Activated CD4-positive, alpha-beta T cell treated with anti-CD3 and anti-CD28 coated beads, Interleukin-2, amount 10 ng/mL, durations not matched to agents 7 days and 5 days (primary cell): ENCODE data around the gene C10orf95. TPM values are rescaled to one million over a fixed set of nuclear protein-coding genes. Genes with fewer than 3 reads are reported as not detected.
A peak's percentile ranks its signal among the peaks of the same experiment; 100 is the strongest.

ENCODE experiments used
- CTCF ChIA-PET: fragments of 350-600 bp; sonication (Branson Sonifier 250); formaldehyde crosslinking; loops from one replicate; lab custom pipeline; 2021; ENCODE audit warnings: antibody characterized with exemption; lab: Charles Lee
- POLR2A ChIA-PET: fragments of 350-600 bp; sonication (Branson Sonifier 250); formaldehyde crosslinking; loops from one replicate; lab custom pipeline; 2021; ENCODE audit warnings: antibody characterized with exemption; lab: Charles Lee
- DNase-seq: peaks from one replicate; pipeline ENCODE4 v3.0.0-alpha.2; 2020
- H3K27ac Mint-ChIP-seq: one replicate; pipeline ENCODE4 v1.8.0; 2021; ENCODE audit warnings: mild to moderate bottlenecking, moderate library complexity, mixed read lengths
- H3K27me3 Mint-ChIP-seq: one replicate; pipeline ENCODE4 v1.8.0; 2021; ENCODE audit warnings: mixed read lengths
- H3K36me3 Mint-ChIP-seq: one replicate; pipeline ENCODE4 v1.8.0; 2021; ENCODE audit warnings: low read depth, mixed read lengths
- H3K4me1 Mint-ChIP-seq: one replicate; pipeline ENCODE4 v1.8.0; 2021; ENCODE audit warnings: mixed read lengths
- H3K4me3 Mint-ChIP-seq: one replicate; pipeline ENCODE4 v1.8.0; 2021; ENCODE audit warnings: mild to moderate bottlenecking, moderate library complexity, mixed read lengths
- H3K9me3 Mint-ChIP-seq: one replicate; pipeline ENCODE4 v1.8.0; 2021; ENCODE audit warnings: mixed read lengths
- total RNA-seq, 2 experiments: library from RNA; stranded (reverse); gene quantifications; one replicate each; pipeline ENCODE4 v1.2.3, GENCODE V29; 2021

C10orf95 gene
- total RNA-seq, 2 experiments from 2014 or later, result 0.17 TPM; not detected in 1

GRCh38 chr10:102420714-102421506 lies 30.4 kb downstream of the C10orf95 start, which contains the start of gene FBXL15:
Gene FBXL15, plus strand, starts transcription at chr10:102420836. Its CDS starts 294 bp downstream, at chr10:102421130.
- Mint-ChIP-seq H3K4me1 (peaks cover 37% of the 10 kb centered on the region), H3K27me3 (peaks cover 19% of the 10 kb centered on the region), H3K4me3 (peak within 1 kb of the TSS; percentile 90), H3K36me3 (peaks cover 14% of the 10 kb centered on the region), H3K9me3 (no peaks in the 10 kb centered on the region), H3K27ac (peak within 1 kb of the TSS; percentile 95)
- peak; percentile 97 for DNase-seq
- CTCF ChIA-PET, result interaction anchor here (0.8 to 6.2 kb wide), 15 partner anchors 9 to 252 kb away, joined by 3 to 47 read pairs (median 10); partner anchors contain the start of genes CUEDC2 and ELOVL3
- POLR2A ChIA-PET, result interaction anchor here (0.6 to 1.3 kb wide), 3 partner anchors 11 to 224 kb away, joined by 3 to 4 read pairs (median 3); partner anchors contain the start of genes CUEDC2 and TRIM8

DNA sequence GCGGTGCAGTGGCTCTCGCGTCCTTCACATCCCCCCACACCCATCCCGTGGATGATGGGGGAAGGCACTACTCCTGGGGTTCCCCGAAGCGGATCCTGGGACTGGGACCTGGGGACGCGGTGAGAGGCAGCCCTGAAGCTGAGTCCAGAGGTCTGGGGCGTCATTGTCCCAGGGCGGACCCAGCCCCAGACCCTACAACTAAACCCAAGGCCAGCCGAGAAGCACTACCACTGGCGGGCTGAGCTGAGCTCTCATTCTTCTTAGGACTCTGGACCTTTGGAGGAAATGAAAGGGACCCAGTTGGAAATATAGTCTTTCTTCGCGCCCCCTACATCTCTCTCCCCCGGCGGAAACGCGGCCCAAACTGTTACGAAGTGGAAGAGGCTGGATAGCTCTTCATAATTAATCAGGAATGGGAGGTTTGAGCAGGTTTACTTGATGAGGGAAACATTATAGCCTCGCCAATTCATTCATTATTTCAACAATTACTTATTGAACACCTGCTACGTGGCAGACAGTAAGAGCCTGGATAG lies 31.1 kb downstream of the C10orf95 start:
- H3K27ac Mint-ChIP-seq, result peak overlapping the region; percentile 95
- H3K36me3 Mint-ChIP-seq, result peaks cover 14% of the 10 kb centered on the region
- H3K4me1 Mint-ChIP-seq, result peaks cover 35% of the 10 kb centered on the region
- ChIA-PET POLR2A (interaction anchor here (0.6 to 1.3 kb wide), 3 partner anchors 12 to 224 kb away, joined by 3 to 4 read pairs (median 4); partner anchors contain the start of genes CUEDC2 and TRIM8), CTCF (interaction anchor here (0.8 to 6.2 kb wide), 9 partner anchors 9 to 190 kb away, joined by 3 to 47 read pairs (median 24); partner anchors contain the start of gene CUEDC2)
- H3K9me3 Mint-ChIP-seq, result no peaks in the 10 kb centered on the region
- peaks cover 19% of the 10 kb centered on the region for H3K27me3 Mint-ChIP-seq
- DNase-seq, result no peak
- peak overlapping the region; percentile 90 for H3K4me3 Mint-ChIP-seq

GRCh38 chr10:102419269-102420180 lies 31.8 kb downstream of the C10orf95 start:
- H3K9me3 Mint-ChIP-seq, result no peaks in the 10 kb centered on the region
- H3K4me1 Mint-ChIP-seq, result peaks cover 35% of the 10 kb centered on the region
- H3K27ac Mint-ChIP-seq, result peak overlapping the region; percentile 95
- H3K4me3 Mint-ChIP-seq, result peak overlapping the region; percentile 90
- CTCF ChIA-PET, result interaction anchor here (0.8 to 6.2 kb wide), 8 partner anchors 8 to 189 kb away, joined by 4 to 47 read pairs (median 28); partner anchors contain the start of gene CUEDC2
- POLR2A ChIA-PET, result interaction anchor here (0.6 to 1.1 kb wide), 2 partner anchors 13 to 225 kb away, joined by 3 to 4 read pairs; partner anchors contain the start of genes CUEDC2 and TRIM8
- H3K27me3 Mint-ChIP-seq, result peaks cover 19% of the 10 kb centered on the region
- H3K36me3 Mint-ChIP-seq, result peaks cover 13% of the 10 kb centered on the region
- DNase-seq, result peak; percentile 81

DNA sequence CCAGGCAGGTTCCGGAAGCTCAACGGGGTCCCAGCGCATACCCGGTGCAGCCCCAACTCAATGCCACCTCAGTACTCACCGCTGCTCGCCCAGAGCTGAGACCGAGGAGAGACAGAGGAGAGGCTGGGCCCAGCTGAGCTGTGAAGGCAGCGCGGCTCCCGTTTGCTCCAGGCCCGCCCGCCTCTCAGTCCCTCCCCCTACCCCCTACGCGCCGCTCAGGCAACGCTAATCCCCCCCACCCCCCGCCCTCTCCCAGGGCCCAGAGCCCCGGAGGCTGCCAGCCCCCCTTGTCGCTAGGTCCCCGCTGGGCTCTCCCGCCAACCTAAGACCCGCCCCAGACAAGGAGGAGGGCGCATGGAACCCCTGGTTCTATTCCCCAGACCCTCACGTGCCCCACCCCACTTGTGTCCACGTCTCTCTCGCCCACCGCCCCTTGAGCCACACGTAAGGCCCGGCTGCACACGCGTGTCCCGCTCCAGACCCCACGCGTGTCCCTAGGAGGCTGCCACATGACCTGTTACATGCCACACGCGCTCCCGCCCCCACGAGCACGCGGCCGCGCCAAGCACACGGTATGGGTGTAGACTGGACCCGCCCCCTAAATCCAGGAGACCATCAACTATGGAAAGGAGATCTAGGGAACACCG lies 32.6 kb downstream of the C10orf95 start, which contains the start of gene PSD:
TSS of gene PSD (minus strand) at position 164 of the 647 bp plus-strand sequence. CDS start 1,747 bp downstream, outside the sequence.
- Mint-ChIP-seq H3K27ac (no peak within 1 kb of the TSS), H3K9me3 (no peaks in the 10 kb centered on the region), H3K4me1 (peaks cover 35% of the 10 kb centered on the region), H3K4me3 (peak within 1 kb of the TSS; percentile 90), H3K36me3 (peaks cover 5% of the 10 kb centered on the region), H3K27me3 (peaks cover 19% of the 10 kb centered on the region)
- CTCF ChIA-PET, result interaction anchor here (0.6 kb wide), 1 partner anchor 37 kb away, joined by 3 read pairs; no protein-coding TSS in a partner anchor
- POLR2A ChIA-PET, result no interaction called here
- no peak for DNase-seq

DNA sequence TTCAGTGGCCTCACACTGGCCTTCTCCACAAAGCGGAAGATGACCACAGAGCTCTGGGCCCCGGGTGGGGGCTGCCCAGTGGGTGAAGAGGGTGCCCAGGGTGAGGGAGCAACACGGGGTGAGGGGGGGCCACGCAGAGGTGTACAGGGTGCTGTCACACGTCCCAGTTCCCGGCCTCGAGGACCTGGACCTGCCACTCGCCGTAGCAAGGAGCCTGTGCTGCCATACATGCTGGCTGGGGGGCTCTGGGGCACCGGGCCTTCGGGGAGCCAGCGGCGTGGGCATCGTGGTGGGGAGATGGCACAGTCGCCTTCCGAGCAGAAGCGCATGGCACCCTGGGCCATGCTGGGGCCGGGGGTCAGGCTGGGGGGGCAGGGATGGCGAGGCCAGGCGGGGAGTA lies 34.6 kb downstream of the C10orf95 start:
- H3K4me1 Mint-ChIP-seq, result peaks cover 30% of the 10 kb centered on the region
- H3K27me3 Mint-ChIP-seq, result peaks cover 21% of the 10 kb centered on the region
- ChIA-PET CTCF (interaction anchor here (1.2 kb wide), 1 partner anchor 17 kb away, joined by 3 read pairs; no protein-coding TSS in a partner anchor), POLR2A (no interaction called here)
- no peaks in the 10 kb centered on the region for H3K9me3 Mint-ChIP-seq
- no peak overlapping the region for H3K4me3 Mint-ChIP-seq
- no peak overlapping the region for H3K27ac Mint-ChIP-seq
- no peak for DNase-seq
- no peaks in the 10 kb centered on the region for H3K36me3 Mint-ChIP-seq

- ChIA-PET POLR2A (no interaction called here), CTCF (interaction anchor here (1.2 to 2.2 kb wide), 3 partner anchors 12 to 34 kb away, joined by 3 to 6 read pairs (median 4); no protein-coding TSS in a partner anchor)
- no peaks in the 10 kb centered on the region for H3K9me3 Mint-ChIP-seq
Observed at GRCh38 chr10:102416283-102416682, 35.1 kb downstream of the C10orf95 start.

DNA sequence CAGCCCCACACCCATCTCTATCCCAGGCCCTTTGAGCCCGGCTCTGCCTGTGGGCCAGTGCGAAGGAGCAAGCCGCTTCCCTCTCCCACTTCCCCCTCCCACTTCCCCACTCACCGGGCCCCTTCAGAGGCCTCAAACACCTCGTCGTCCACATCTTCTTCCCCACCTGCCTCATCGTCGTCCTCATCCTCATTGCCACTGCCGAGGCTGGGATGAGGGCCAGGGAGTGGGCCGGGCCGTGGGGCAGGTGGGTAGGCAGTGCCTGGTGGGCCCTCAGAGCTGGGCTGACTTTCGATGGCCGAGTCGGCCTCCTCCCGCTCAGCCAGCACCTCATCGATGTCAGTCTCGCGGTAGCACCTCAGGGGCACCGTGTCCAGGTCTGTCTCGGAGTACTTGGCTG lies 36.6 kb downstream of the C10orf95 start:
- Mint-ChIP-seq H3K27me3 (peaks cover 36% of the 10 kb centered on the region), H3K27ac (no peak overlapping the region), H3K4me3 (no peak overlapping the region), H3K9me3 (no peaks in the 10 kb centered on the region), H3K4me1 (peaks cover 31% of the 10 kb centered on the region), H3K36me3 (no peaks in the 10 kb centered on the region)
- no peak for DNase-seq
- ChIA-PET CTCF (interaction anchor here (0.9 to 2.2 kb wide), 5 partner anchors 10 to 185 kb away, joined by 3 to 6 read pairs (median 4); partner anchors contain the start of gene CUEDC2), POLR2A (no interaction called here)

More at GRCh38 chr10:102416283-102416682, 35.1 kb downstream of the C10orf95 start:
- Mint-ChIP-seq H3K27ac (no peak overlapping the region), H3K4me1 (peaks cover 33% of the 10 kb centered on the region), H3K27me3 (peaks cover 25% of the 10 kb centered on the region), H3K4me3 (no peak overlapping the region), H3K36me3 (no peaks in the 10 kb centered on the region)
- no peak for DNase-seq

DNA sequence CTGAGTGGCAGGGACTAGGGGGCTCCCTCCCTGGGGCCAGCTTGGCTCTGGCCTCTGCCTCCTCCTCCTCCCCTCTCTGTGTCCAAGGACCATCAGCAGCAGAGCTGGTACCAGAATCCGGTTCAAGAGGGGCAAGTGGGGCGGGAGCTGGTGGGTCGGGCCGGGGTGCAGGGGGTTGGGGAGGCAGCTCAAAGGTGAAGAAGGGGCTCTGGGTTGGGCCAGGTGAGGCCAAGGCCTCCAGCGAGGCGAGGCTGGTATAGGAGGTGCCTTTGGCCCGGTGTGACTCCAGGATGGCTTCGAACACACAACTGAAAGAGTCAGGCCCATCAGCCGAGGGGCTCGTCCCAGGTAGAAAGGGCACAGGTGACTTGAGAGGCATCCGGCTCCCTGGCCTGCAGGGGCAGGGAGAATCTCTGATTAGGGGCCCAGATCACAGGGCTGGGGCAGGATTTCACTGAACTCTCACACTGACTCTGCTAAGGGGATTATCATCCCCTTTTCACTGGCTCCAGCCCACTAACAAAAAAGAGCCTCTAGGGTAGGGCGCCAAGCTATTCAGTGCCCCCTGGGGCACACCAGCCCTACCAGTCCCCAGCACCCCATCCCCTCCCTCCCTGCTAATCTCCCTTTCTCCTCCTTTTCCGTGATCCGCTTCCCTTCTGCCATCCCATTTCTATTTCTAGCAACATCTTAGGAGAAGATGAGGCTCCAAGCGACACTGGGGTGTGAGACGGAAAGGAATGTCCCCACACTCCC lies 37.4 kb downstream of the C10orf95 start:
- Mint-ChIP-seq H3K4me1 (peaks cover 29% of the 10 kb centered on the region), H3K9me3 (no peaks in the 10 kb centered on the region), H3K27me3 (peaks cover 39% of the 10 kb centered on the region), H3K36me3 (peaks cover 2% of the 10 kb centered on the region), H3K4me3 (no peak overlapping the region), H3K27ac (no peak overlapping the region)
- ChIA-PET POLR2A (no interaction called here), CTCF (interaction anchor here (0.9 to 5.6 kb wide), 9 partner anchors 8 to 244 kb away, joined by 3 to 65 read pairs (median 6); partner anchors contain the start of genes CUEDC2 and FBXL15)
- DNase-seq, result no peak

DNA sequence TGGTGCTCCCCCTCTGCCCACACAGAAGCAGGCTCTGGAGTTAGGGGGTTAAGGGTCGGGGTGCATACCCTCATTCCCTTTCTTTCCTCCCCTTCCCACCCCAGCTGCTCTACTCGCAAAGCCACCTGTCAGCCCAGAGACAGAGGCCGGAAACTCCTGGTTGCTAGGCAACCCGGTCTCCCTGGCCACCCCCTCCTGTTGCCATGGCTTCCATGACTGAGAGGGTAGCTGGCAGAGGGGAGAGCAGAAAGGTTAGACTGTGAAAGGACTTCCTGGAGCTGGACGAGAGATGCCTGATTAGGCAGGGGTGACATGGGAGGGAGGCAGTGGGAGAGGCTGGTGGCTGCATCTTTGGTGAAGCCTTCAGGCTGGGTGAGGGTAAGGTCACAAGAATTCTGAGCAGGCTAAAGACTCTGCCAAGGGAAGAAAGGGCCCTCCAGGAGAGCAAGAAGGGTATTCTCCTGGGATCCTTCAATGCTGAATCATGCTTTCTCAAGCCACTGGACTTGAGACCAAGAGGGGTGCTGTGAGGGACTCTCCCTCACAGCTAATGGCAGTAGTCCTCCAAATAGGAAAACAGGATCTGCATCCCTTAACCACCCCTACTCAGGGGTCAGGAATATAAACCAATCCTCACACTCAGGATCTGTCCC lies 38.2 kb downstream of the C10orf95 start:
- POLR2A ChIA-PET, result interaction anchor here (1.0 kb wide), 1 partner anchor 181 kb away, joined by 3 read pairs; no protein-coding TSS in a partner anchor
- H3K4me1 Mint-ChIP-seq, result peaks cover 30% of the 10 kb centered on the region
- peaks cover 2% of the 10 kb centered on the region for H3K36me3 Mint-ChIP-seq
- no peaks in the 10 kb centered on the region for H3K9me3 Mint-ChIP-seq
- no peak overlapping the region for H3K4me3 Mint-ChIP-seq
- H3K27ac Mint-ChIP-seq, result no peak overlapping the region
- H3K27me3 Mint-ChIP-seq, result peaks cover 37% of the 10 kb centered on the region
- CTCF ChIA-PET, result interaction anchor here (0.9 to 5.6 kb wide), 6 partner anchors 9 to 243 kb away, joined by 4 to 65 read pairs (median 21); partner anchors contain the start of gene FBXL15
- DNase-seq, result peak; percentile 65

- peaks cover 2% of the 10 kb centered on the region for H3K36me3 Mint-ChIP-seq
- no peaks in the 10 kb centered on the region for H3K9me3 Mint-ChIP-seq
- no peak overlapping the region for H3K27ac Mint-ChIP-seq
- no peak overlapping the region for H3K4me3 Mint-ChIP-seq
- peaks cover 31% of the 10 kb centered on the region for H3K27me3 Mint-ChIP-seq
- H3K4me1 Mint-ChIP-seq, result peaks cover 31% of the 10 kb centered on the region
- CTCF ChIA-PET, result interaction anchor here (0.6 to 5.6 kb wide), 8 partner anchors 9 to 233 kb away, joined by 3 to 65 read pairs (median 8); partner anchors contain the start of gene FBXL15
- POLR2A ChIA-PET, result interaction anchor here (1.0 kb wide), 1 partner anchor 181 kb away, joined by 3 read pairs; no protein-coding TSS in a partner anchor
- DNase-seq, result no peak
Observed at GRCh38 chr10:102412293-102412692, 39.0 kb downstream of the C10orf95 start.
